Ishikawa (cell line): Measurements from ENCODE around the gene STAT6.

Experiments used
- CEBPB ChIP-seq: IDR thresholded peaks from 2 replicates; pipeline ENCODE4 v1.6.1; 2012
- CREB1 ChIP-seq: IDR thresholded peaks from 2 replicates; pipeline ENCODE4 v1.6.1; 2012; ENCODE audit warnings: low read depth
- EGR1 ChIP-seq: IDR thresholded peaks from 2 replicates; pipeline ENCODE4 v1.6.1; 2012
- EP300 ChIP-seq: IDR thresholded peaks from 2 replicates; pipeline ENCODE4 v1.6.1; 2012; ENCODE audit warnings: borderline replicate concordance
- FOXM1 ChIP-seq: IDR thresholded peaks from 2 replicates; pipeline ENCODE4 v1.6.1; 2012; ENCODE audit warnings: low read depth, borderline replicate concordance
- NFIC ChIP-seq: IDR thresholded peaks from 2 replicates; pipeline ENCODE4 v1.6.1; 2012
- RAD21 ChIP-seq: IDR thresholded peaks from 2 replicates; pipeline ENCODE4 v1.6.1; 2012; ENCODE audit warnings: low read depth
- TAF1 ChIP-seq: IDR thresholded peaks from 2 replicates; pipeline ENCODE4 v1.6.1; 2012; ENCODE audit warnings: low read depth, mild to moderate bottlenecking
- TCF12 ChIP-seq: IDR thresholded peaks from 2 replicates; pipeline ENCODE4 v1.6.1; 2012; ENCODE audit warnings: low read depth
- TEAD4 ChIP-seq: IDR thresholded peaks from 2 replicates; pipeline ENCODE4 v1.6.1; 2012
- YY1 ChIP-seq: IDR thresholded peaks from 2 replicates; pipeline ENCODE4 v1.6.1; 2012; ENCODE audit warnings: low read depth
- ZBTB7A ChIP-seq: IDR thresholded peaks from 2 replicates; pipeline ENCODE4 v1.6.1; 2012; ENCODE audit warnings: low read depth
- TF ChIP-seq, protein P1 (sequence below): IDR thresholded peaks from 2 replicates; pipeline ENCODE4 v1.6.1; 2012
- TF ChIP-seq, protein P2 (sequence below): IDR thresholded peaks from 2 replicates; pipeline ENCODE4 v1.6.1; 2012
- TF ChIP-seq, protein P3 (sequence below): IDR thresholded peaks from 2 replicates; pipeline ENCODE4 v1.6.1; 2012; ENCODE audit warnings: low read depth, mild to moderate bottlenecking

The STAT6 gene

DNA sequence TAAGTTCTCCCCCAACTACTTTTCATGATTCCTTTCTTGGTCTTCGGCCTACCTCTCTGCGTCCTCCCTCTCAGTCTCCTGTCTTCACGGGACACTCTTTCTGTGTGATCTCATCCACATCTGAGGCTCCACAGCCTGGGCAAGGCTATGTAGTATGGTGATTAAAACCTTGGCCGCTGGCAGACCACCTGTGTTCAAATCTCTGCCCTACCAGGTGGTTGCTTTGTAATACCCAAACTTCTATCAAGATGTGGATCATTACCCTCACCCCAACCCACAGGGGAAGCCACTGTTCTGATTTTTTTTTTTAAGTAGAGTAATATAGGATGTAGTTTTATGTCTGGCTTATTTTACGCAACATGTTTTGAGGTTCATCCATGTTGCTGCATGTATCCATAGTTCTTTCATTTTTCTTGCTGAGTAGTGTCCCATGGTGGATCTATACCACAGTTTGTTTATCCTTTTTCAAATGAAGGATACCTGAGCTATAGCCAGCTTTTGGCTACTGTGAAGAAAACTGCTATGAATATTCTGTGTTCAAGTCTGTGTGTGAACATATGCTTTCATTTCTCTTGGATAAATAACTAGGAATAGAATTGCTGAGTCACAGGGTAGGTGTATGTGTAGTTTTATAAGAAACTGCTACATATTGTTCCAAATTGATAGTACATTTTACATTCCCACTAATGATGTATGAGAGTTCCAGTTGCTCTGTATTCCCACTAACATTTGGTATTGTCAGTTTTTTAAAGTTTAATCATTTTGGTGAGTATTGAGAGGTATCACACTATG lies 8.3 kb upstream of the STAT6 start:
- TF ChIP-seq EGR1: no peak
- no peak for TF ChIP-seq RAD21
- TF ChIP-seq, protein P1, sequence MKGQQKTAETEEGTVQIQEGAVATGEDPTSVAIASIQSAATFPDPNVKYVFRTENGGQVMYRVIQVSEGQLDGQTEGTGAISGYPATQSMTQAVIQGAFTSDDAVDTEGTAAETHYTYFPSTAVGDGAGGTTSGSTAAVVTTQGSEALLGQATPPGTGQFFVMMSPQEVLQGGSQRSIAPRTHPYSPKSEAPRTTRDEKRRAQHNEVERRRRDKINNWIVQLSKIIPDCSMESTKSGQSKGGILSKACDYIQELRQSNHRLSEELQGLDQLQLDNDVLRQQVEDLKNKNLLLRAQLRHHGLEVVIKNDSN: no peak
- TF ChIP-seq YY1: no peak
- no peak for TF ChIP-seq EP300
- TF ChIP-seq ZBTB7A: no peak
- TF ChIP-seq TCF12: no peak
- TF ChIP-seq, protein P2, sequence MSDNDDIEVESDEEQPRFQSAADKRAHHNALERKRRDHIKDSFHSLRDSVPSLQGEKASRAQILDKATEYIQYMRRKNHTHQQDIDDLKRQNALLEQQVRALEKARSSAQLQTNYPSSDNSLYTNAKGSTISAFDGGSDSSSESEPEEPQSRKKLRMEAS: no peak
- no peak for TF ChIP-seq CREB1
- TF ChIP-seq FOXM1: no peak
- no peak for TF ChIP-seq TAF1
- TF ChIP-seq CEBPB: no peak
- TF ChIP-seq NFIC: no peak
- TF ChIP-seq TEAD4: no peak
- TF ChIP-seq, protein P3, sequence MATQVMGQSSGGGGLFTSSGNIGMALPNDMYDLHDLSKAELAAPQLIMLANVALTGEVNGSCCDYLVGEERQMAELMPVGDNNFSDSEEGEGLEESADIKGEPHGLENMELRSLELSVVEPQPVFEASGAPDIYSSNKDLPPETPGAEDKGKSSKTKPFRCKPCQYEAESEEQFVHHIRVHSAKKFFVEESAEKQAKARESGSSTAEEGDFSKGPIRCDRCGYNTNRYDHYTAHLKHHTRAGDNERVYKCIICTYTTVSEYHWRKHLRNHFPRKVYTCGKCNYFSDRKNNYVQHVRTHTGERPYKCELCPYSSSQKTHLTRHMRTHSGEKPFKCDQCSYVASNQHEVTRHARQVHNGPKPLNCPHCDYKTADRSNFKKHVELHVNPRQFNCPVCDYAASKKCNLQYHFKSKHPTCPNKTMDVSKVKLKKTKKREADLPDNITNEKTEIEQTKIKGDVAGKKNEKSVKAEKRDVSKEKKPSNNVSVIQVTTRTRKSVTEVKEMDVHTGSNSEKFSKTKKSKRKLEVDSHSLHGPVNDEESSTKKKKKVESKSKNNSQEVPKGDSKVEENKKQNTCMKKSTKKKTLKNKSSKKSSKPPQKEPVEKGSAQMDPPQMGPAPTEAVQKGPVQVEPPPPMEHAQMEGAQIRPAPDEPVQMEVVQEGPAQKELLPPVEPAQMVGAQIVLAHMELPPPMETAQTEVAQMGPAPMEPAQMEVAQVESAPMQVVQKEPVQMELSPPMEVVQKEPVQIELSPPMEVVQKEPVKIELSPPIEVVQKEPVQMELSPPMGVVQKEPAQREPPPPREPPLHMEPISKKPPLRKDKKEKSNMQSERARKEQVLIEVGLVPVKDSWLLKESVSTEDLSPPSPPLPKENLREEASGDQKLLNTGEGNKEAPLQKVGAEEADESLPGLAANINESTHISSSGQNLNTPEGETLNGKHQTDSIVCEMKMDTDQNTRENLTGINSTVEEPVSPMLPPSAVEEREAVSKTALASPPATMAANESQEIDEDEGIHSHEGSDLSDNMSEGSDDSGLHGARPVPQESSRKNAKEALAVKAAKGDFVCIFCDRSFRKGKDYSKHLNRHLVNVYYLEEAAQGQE: no peak

DNA sequence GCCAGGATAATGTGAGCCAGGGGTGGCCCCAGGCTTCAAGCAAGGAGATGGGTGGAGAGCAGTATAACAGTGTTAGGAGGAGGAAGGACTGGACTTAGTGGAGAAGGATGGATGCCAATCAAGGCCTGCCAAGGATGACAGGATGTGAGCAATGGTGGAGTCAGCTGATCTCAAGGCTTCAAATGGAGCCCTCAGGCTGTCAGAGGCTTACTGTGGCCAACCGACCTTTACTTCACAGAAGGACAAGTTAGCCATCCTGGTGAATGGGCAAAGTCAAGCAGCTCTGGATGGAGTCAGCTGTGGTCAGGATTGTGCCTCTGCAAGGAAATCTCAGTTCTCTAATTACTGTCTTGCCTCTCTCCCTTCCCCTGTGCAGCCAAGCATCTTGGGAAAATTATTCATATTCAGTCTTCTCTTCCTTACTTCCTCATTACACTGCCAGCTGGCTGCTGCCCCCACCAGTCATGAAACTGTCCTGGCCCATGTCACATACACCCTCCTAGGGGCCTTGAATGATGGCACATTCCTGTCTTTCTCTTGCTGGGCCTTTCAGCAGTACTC lies 7.6 kb upstream of the STAT6 start:
- TF ChIP-seq, protein P2: no peak
- TF ChIP-seq, protein P1: no peak
- TF ChIP-seq ZBTB7A (no peak), YY1 (no peak), TCF12 (no peak), TAF1 (no peak), EP300 (no peak), RAD21 (no peak), TEAD4 (no peak)

- TF ChIP-seq EGR1 (no peak), TCF12 (no peak), RAD21 (no peak)
These were observed 5.6 kb upstream of the STAT6 start for GRCh38 chr12:57116580-57117281.

DNA sequence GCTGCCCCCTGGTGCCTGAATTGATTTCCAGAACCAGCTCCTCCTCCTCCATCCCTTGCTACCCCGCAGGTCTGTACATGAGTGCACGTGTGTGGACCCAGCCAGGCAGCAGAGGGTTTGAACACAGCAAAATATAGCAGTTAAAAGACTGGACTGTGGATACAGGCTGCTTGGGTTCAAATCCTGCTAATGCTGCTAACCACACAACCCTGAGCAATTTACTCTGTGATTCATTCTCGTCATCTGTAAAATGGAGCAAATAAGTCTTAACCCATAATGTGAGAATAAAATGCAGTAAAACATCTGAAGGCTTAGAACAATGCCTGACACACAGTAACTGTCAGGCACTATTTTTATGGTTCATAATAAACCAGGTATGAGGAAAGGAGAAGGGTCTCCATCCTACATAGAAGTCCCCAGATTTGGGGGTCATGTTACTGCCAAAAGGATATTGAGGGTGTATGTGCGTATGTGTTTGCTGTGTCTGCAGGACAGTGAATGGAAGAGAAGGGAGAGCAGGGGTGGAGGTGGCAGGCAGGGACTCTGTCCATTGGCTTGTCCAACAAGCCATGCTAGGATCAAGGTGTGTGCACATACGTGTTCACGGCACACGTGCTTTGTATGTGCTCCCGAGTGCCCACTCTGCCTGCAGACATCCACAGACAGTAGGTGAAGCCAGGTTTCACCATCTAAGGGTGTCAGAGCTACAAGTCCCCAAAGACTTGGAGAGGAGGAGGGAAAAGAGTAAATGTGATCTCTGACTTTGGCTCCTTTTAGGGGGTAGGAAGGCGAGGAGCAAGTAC lies 1.5 kb upstream of the STAT6 start:
- TF ChIP-seq EP300 (no peak), RAD21 (no peak), TEAD4 (no peak), FOXM1 (no peak), YY1 (no peak), TAF1 (no peak), CEBPB (no peak), NFIC (no peak), TCF12 (no peak), CREB1 (no peak), ZBTB7A (no peak), EGR1 (no peak)
- TF ChIP-seq, protein P3: no peak
- TF ChIP-seq, protein P1: no peak
- TF ChIP-seq, protein P2: no peak; the same call in 1 of the 2 replicates
